Stimulated activated naive CD8-positive, alpha-beta T cell treated with anti-CD3 and anti-CD28 coated beads, Interleukin-15, Interleukin-2, amounts not matched to agents 100 ng/mL and 50 ng/mL, for 24 hours (primary cell): ENCODE data around the gene THADA.
"Not testable (repeated sequence)": the region's sequence is repeated elsewhere in the genome, so short reads cannot be mapped to it uniquely, and the experiment has no call there.

Experiments used
- H3K27ac Mint-ChIP-seq: one replicate; pipeline ENCODE4 v1.8.0; 2021; ENCODE audit warnings: mild to moderate bottlenecking, mixed read lengths
- H3K27me3 Mint-ChIP-seq: one replicate; pipeline ENCODE4 v1.8.0; 2021; ENCODE audit warnings: mixed read lengths
- H3K36me3 Mint-ChIP-seq: one replicate; pipeline ENCODE4 v1.8.0; 2021; ENCODE audit warnings: low read depth, mixed read lengths
- H3K4me1 Mint-ChIP-seq: one replicate; pipeline ENCODE4 v1.8.0; 2021; ENCODE audit warnings: low read depth, mixed read lengths
- H3K4me3 Mint-ChIP-seq: one replicate; pipeline ENCODE4 v1.8.0; 2021; ENCODE audit warnings: mild to moderate bottlenecking, mixed read lengths
- H3K9me3 Mint-ChIP-seq: one replicate; pipeline ENCODE4 v1.8.0; 2021; ENCODE audit warnings: mixed read lengths

The THADA gene

DNA sequence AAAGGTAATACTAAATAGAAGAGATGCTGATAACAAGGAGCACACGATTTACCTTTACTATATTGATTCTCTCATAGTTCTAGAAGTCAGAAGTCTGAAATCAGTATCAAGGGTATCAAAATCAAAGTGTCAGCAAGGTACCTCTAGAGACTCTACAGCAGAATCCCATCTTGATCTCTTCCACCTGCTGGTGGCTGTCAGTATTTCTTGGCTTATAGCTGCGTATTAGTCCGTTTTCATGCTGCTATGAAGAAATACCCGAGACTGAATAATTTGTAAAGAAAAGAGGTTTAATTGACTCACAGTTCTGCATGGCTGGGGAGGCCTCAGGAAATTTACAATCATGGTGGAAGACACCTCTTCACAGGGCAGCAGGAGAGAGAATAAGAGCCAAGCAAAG lies 149.1 kb downstream of the THADA start:
- not testable (repeated sequence) for H3K27me3 Mint-ChIP-seq, H3K4me3 Mint-ChIP-seq, H3K9me3 Mint-ChIP-seq, H3K4me1 Mint-ChIP-seq, H3K27ac Mint-ChIP-seq
- peaks cover 56% of the 10 kb centered on the region for H3K36me3 Mint-ChIP-seq

GRCh38 chr2:43445781-43446180 lies 150.1 kb downstream of the THADA start:
- H3K27me3 Mint-ChIP-seq = no peaks in the 10 kb centered on the region
- no peaks in the 10 kb centered on the region for H3K4me1 Mint-ChIP-seq
- peaks cover 52% of the 10 kb centered on the region for H3K36me3 Mint-ChIP-seq
- H3K27ac Mint-ChIP-seq = no peak overlapping the region
- H3K4me3 Mint-ChIP-seq = no peak overlapping the region
- H3K9me3 Mint-ChIP-seq = no peaks in the 10 kb centered on the region

DNA sequence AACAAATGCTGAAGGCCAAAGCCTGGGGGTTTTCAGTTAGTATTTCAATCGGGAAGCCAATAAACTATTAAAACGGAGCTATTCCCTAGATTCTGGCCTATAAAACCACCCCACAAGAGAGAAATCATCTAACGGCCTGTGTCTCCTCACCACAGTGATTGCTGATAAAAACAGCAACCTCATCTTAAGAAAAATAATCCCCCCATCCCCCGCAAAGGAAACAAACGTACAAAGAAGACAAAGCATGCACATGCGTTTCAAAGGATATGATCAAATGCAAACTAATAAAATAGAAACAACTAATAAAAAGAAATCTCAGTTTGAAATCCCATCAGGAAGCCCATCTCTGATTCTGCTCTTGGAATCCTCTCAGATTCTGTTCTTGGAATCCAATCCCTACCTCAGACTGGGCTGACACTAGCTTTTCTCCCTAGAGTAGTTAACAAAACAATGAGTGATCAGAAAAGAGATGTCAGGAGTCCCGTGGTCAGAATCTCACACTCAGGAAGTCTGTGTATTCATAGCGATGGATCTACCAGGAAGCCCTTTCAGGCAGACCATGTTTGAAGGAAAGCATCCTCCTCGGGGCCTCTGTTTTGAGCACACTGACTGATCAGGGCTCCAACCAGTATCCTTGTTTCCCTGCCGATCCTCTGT lies 150.7 kb downstream of the THADA start:
- Mint-ChIP-seq H3K36me3 (peaks cover 46% of the 10 kb centered on the region), H3K27me3 (no peaks in the 10 kb centered on the region), H3K4me1 (no peaks in the 10 kb centered on the region), H3K4me3 (no peak overlapping the region), H3K27ac (no peak overlapping the region), H3K9me3 (no peaks in the 10 kb centered on the region)

DNA sequence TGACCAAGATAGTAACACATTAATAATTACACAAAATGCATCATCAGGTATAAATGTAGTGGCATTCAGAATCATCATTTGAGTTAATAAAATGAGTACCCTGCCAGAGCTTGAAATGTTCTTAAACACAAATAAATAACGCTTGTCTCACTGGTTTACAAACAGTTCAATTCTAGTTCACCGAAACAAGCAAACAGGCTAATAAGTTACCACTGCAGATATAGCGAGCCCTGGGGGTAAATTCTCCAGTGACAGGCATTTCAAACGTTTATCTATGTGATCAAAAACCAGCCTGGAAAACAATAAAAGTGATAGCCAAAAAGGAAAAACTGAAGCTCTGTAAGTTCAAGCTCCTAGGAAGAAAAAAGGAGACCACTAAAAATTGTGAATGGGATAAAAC lies 152.6 kb downstream of the THADA start:
- Mint-ChIP-seq H3K36me3 (peaks cover 30% of the 10 kb centered on the region), H3K4me3 (no peak overlapping the region), H3K4me1 (peaks cover 3% of the 10 kb centered on the region), H3K9me3 (no peaks in the 10 kb centered on the region), H3K27ac (no peak overlapping the region), H3K27me3 (no peaks in the 10 kb centered on the region)

GRCh38 chr2:43441195-43441594 lies 154.6 kb downstream of the THADA start:
- peaks cover 3% of the 10 kb centered on the region for H3K4me1 Mint-ChIP-seq
- no peaks in the 10 kb centered on the region for H3K9me3 Mint-ChIP-seq
- H3K27ac Mint-ChIP-seq = no peak overlapping the region
- H3K36me3 Mint-ChIP-seq = peaks cover 29% of the 10 kb centered on the region
- no peak overlapping the region for H3K4me3 Mint-ChIP-seq
- H3K27me3 Mint-ChIP-seq = no peaks in the 10 kb centered on the region

GRCh38 chr2:43438858-43439655 lies 156.8 kb downstream of the THADA start:
- Mint-ChIP-seq H3K27ac (no peak overlapping the region), H3K9me3 (no peaks in the 10 kb centered on the region), H3K4me3 (no peak overlapping the region), H3K4me1 (peaks cover 3% of the 10 kb centered on the region), H3K27me3 (no peaks in the 10 kb centered on the region), H3K36me3 (peaks cover 27% of the 10 kb centered on the region)

GRCh38 chr2:43438342-43438741 lies 157.5 kb downstream of the THADA start:
- Mint-ChIP-seq H3K9me3 (no peaks in the 10 kb centered on the region), H3K27ac (no peak overlapping the region), H3K4me3 (no peak overlapping the region), H3K27me3 (no peaks in the 10 kb centered on the region), H3K36me3 (peaks cover 31% of the 10 kb centered on the region), H3K4me1 (peaks cover 3% of the 10 kb centered on the region)

GRCh38 chr2:43437363-43437762 lies 158.5 kb downstream of the THADA start:
- Mint-ChIP-seq H3K27ac (no peak overlapping the region), H3K27me3 (no peaks in the 10 kb centered on the region), H3K36me3 (peaks cover 38% of the 10 kb centered on the region), H3K9me3 (no peaks in the 10 kb centered on the region), H3K4me1 (peaks cover 3% of the 10 kb centered on the region), H3K4me3 (no peak overlapping the region)

- peaks cover 33% of the 10 kb centered on the region for H3K36me3 Mint-ChIP-seq
- H3K4me3 Mint-ChIP-seq = no peak overlapping the region
- H3K9me3 Mint-ChIP-seq = no peaks in the 10 kb centered on the region
- H3K27ac Mint-ChIP-seq = no peak overlapping the region
- H3K4me1 Mint-ChIP-seq = peaks cover 3% of the 10 kb centered on the region
- H3K27me3 Mint-ChIP-seq = no peaks in the 10 kb centered on the region
Measured at GRCh38 chr2:43436431-43436830, 159.4 kb downstream of the THADA start.

DNA sequence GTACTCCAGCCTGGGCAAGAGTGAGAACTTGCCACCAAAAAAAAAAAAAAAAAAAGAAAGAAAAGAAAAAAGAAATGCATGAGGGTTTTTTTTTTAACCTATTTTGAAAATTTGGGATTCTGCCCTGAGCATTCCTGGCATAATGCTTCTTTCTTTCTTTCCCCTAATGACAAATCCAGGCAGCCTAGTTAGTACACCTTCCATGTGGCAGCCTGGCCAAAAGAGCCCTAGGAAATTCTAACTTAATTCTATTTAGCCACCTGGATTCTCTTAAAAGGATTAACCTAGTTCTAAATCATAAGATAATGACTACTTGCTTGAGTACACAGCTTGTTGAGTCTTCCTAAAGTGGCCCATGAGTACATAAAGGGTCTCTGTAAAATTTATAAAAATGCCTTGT lies 160.1 kb downstream of the THADA start:
- Mint-ChIP-seq H3K36me3 (peaks cover 33% of the 10 kb centered on the region), H3K27ac (no peak overlapping the region), H3K4me1 (peaks cover 3% of the 10 kb centered on the region), H3K27me3 (no peaks in the 10 kb centered on the region), H3K9me3 (no peaks in the 10 kb centered on the region), H3K4me3 (no peak overlapping the region)

DNA sequence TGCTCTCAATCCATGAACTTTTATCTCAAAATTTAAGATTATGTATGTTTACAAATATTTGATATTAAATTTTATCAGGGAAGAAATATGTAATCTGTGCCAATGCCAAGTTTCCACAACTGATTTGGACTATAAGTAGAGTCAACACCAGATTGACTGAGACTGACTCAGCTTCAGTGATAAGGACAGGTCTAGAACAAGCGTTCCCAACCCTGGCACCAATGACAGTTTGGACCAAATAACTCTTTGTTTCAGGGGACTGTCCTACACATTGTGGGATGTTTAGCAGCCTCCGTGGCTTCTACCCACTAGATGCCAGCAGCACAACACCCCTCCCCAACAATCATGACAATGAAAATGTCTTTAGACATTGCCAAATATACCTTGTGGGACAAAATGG lies 165.3 kb downstream of the THADA start:
- H3K27ac Mint-ChIP-seq = no peak overlapping the region
- no peaks in the 10 kb centered on the region for H3K9me3 Mint-ChIP-seq
- H3K4me3 Mint-ChIP-seq = no peak overlapping the region
- H3K4me1 Mint-ChIP-seq = peaks cover 22% of the 10 kb centered on the region
- peaks cover 43% of the 10 kb centered on the region for H3K36me3 Mint-ChIP-seq
- no peaks in the 10 kb centered on the region for H3K27me3 Mint-ChIP-seq

- H3K9me3 Mint-ChIP-seq = no peaks in the 10 kb centered on the region
- no peak overlapping the region for H3K4me3 Mint-ChIP-seq
- no peak overlapping the region for H3K27ac Mint-ChIP-seq
- H3K27me3 Mint-ChIP-seq = no peaks in the 10 kb centered on the region
- peaks cover 33% of the 10 kb centered on the region for H3K4me1 Mint-ChIP-seq
- peaks cover 48% of the 10 kb centered on the region for H3K36me3 Mint-ChIP-seq
Measured at GRCh38 chr2:43429369-43429768, 166.5 kb downstream of the THADA start.

GRCh38 chr2:43427032-43427424 lies 168.8 kb downstream of the THADA start:
- peak overlapping the region; percentile 63 for H3K27ac Mint-ChIP-seq
- no peaks in the 10 kb centered on the region for H3K9me3 Mint-ChIP-seq
- peaks cover 45% of the 10 kb centered on the region for H3K36me3 Mint-ChIP-seq
- H3K4me3 Mint-ChIP-seq = peak overlapping the region; percentile 7
- no peaks in the 10 kb centered on the region for H3K27me3 Mint-ChIP-seq
- peaks cover 41% of the 10 kb centered on the region for H3K4me1 Mint-ChIP-seq

GRCh38 chr2:43426305-43427031 lies 169.4 kb downstream of the THADA start:
- peaks cover 51% of the 10 kb centered on the region for H3K36me3 Mint-ChIP-seq
- no peaks in the 10 kb centered on the region for H3K9me3 Mint-ChIP-seq
- peak overlapping the region; percentile 52 for H3K4me3 Mint-ChIP-seq
- H3K4me1 Mint-ChIP-seq = peaks cover 41% of the 10 kb centered on the region
- H3K27me3 Mint-ChIP-seq = no peaks in the 10 kb centered on the region
- peak overlapping the region; percentile 85 for H3K27ac Mint-ChIP-seq

- Mint-ChIP-seq H3K9me3 (no peaks in the 10 kb centered on the region), H3K4me1 (peaks cover 41% of the 10 kb centered on the region), H3K27me3 (no peaks in the 10 kb centered on the region), H3K27ac (peak overlapping the region; percentile 52), H3K4me3 (no peak overlapping the region), H3K36me3 (peaks cover 51% of the 10 kb centered on the region)
Measured at GRCh38 chr2:43425659-43426058, 170.2 kb downstream of the THADA start.
